IMR-90 (cell line): Measurements from ENCODE around the gene GSTP1. TPM values are rescaled to one million over a fixed set of nuclear protein-coding genes. Genes with fewer than 3 reads are reported as not detected.

Experiments used
- ATAC-seq: fragments of 200-7000 bp; cut with Tn5 transposase; 2 replicates; pipeline ENCODE4 v1.9.1; 2020; ENCODE audit warnings: low read depth, mild to moderate bottlenecking, moderate library complexity
- BruUV-seq: library from RNA; stranded (reverse); fragments of 400-500 nt; replicated peaks from 2 replicates; lab custom pipeline; 2021; lab: Mats Ljungman, UMichigan
- CTCF ChIA-PET: fragments of 300-600 bp; formaldehyde crosslinking; extraction: SDS; loops from one replicate; lab custom pipeline; 2021; ENCODE audit warnings: antibody characterized with exemption; lab: Yijun Ruan, JAX
- POLR2A ChIA-PET: fragments of 300-600 bp; sonication (Branson Sonifier 250); formaldehyde crosslinking; loops from one replicate; lab custom pipeline; 2022; ENCODE audit warnings: antibody characterized with exemption; ENCODE audit not compliant: unreplicated experiment; lab: Charles Lee
- DNase-seq: peaks from one replicate; pipeline ENCODE4 v3.0.0; 2013
- H2AFZ ChIP-seq: replicated peaks from 2 replicates; pipeline ENCODE3; 2013; ENCODE audit warnings: low read length, mild to moderate bottlenecking; ENCODE audit not compliant: poor library complexity
- H2AK5ac ChIP-seq: 2 replicates; pipeline ENCODE4 v1.6.1; 2013; ENCODE audit warnings: low read depth, low read length, inconsistent platforms
- H2AK9ac ChIP-seq: replicated peaks from 2 replicates; pipeline ENCODE3; 2013; ENCODE audit warnings: mild to moderate bottlenecking, low read depth, low read length, moderate library complexity; ENCODE audit not compliant: poor library complexity
- H2BK120ac ChIP-seq: 2 replicates; pipeline ENCODE4 v1.6.1; 2013; ENCODE audit warnings: low read depth, low read length, inconsistent platforms
- H2BK15ac ChIP-seq: 3 replicates; pipeline ENCODE4 v1.6.1; 2013; ENCODE audit warnings: low read depth, low read length, inconsistent platforms
- H2BK20ac ChIP-seq: 2 replicates; pipeline ENCODE4 v1.6.1; 2013; ENCODE audit warnings: low read depth, mild to moderate bottlenecking, inconsistent platforms, low read length, moderate library complexity
- H2BK5ac ChIP-seq: 2 replicates; pipeline ENCODE4 v1.6.1; 2013; ENCODE audit warnings: mild to moderate bottlenecking, low read depth, low read length, inconsistent platforms; ENCODE audit not compliant: poor library complexity, severe bottlenecking
- H3K14ac ChIP-seq: replicated peaks from 2 replicates; pipeline ENCODE4 v1.6.1; 2013; ENCODE audit warnings: low read depth, low read length, inconsistent platforms
- H3K18ac ChIP-seq: 2 replicates; pipeline ENCODE4 v1.6.1; 2013; ENCODE audit warnings: low read depth, low read length, control low read depth
- H3K23ac ChIP-seq: 2 replicates; pipeline ENCODE4 v1.6.1; 2013; ENCODE audit warnings: low read depth, low read length, inconsistent platforms
- H3K27ac ChIP-seq: 2 replicates; pipeline ENCODE4 v1.5.1; 2013; ENCODE audit warnings: mild to moderate bottlenecking, control low read depth, low read length; ENCODE audit not compliant: insufficient read depth
- H3K27me3 ChIP-seq: 2 replicates; pipeline ENCODE4 v1.6.1; 2013; ENCODE audit warnings: low read length; ENCODE audit not compliant: control insufficient read depth, insufficient read depth
- H3K36me3 ChIP-seq: 2 replicates; pipeline ENCODE4 v1.6.1; 2013; ENCODE audit warnings: low read length, mixed read lengths; ENCODE audit not compliant: control insufficient read depth, insufficient read depth
- H3K4ac ChIP-seq: 2 replicates; pipeline ENCODE4 v1.6.1; 2013; ENCODE audit warnings: low read depth, low read length, inconsistent platforms
- H3K4me1 ChIP-seq: 2 replicates; pipeline ENCODE4 v1.6.1; 2013; ENCODE audit warnings: low read length, mixed read lengths; ENCODE audit not compliant: control insufficient read depth, insufficient read depth
- H3K4me2 ChIP-seq: 2 replicates; pipeline ENCODE4 v1.6.1; 2013; ENCODE audit warnings: low read depth, mild to moderate bottlenecking, control low read depth, low read length, moderate library complexity
- H3K4me3 ChIP-seq: 2 replicates; pipeline ENCODE4 v1.5.1; 2013; ENCODE audit warnings: low read depth, mild to moderate bottlenecking, control low read depth, low read length, moderate library complexity; ENCODE audit not compliant: insufficient read depth
- H3K56ac ChIP-seq: 2 replicates; pipeline ENCODE4 v1.6.1; 2013; ENCODE audit warnings: low read length, inconsistent platforms; ENCODE audit not compliant: insufficient read depth; ENCODE audit errors: extremely low read depth
- H3K79me1 ChIP-seq, 2 experiments: 2 replicates each; pipeline ENCODE4 v1.6.1; 2013; ENCODE audit warnings: low read length in 2 of 2, inconsistent platforms in 1 of 2, low read depth in 1 of 2
- H3K9ac ChIP-seq: 2 replicates; pipeline ENCODE4 v1.6.1; 2013; ENCODE audit warnings: low read depth, low read length, control low read depth
- H3K9me1 ChIP-seq: 2 replicates; pipeline ENCODE4 v1.6.1; 2013; ENCODE audit warnings: low read length, inconsistent platforms; ENCODE audit not compliant: insufficient read depth
- H3K9me3 ChIP-seq: 2 replicates; pipeline ENCODE4 v1.6.1; 2013; ENCODE audit warnings: low read length; ENCODE audit not compliant: control insufficient read depth, insufficient read depth
- H4K20me1 ChIP-seq: 2 replicates; pipeline ENCODE4 v1.6.1; 2013; ENCODE audit warnings: low read length, inconsistent platforms; ENCODE audit not compliant: insufficient read depth
- H4K5ac ChIP-seq: 2 replicates; pipeline ENCODE4 v1.6.1; 2013; ENCODE audit warnings: mild to moderate bottlenecking, low read depth, low read length, control low read depth
- H4K8ac ChIP-seq, 2 experiments: 2 replicates each; pipeline ENCODE4 v1.6.1; 2013; ENCODE audit warnings: low read depth in 2 of 2, low read length in 2 of 2, control low read depth in 1 of 2, inconsistent platforms in 1 of 2
- H4K91ac ChIP-seq: 2 replicates; pipeline ENCODE4 v1.6.1; 2013; ENCODE audit warnings: low read depth, low read length, inconsistent platforms; ENCODE audit not compliant: insufficient read depth
- BHLHE40 ChIP-seq: fragments of 150-350 bp; IDR thresholded peaks from 2 replicates; pipeline ENCODE4 v1.6.1; 2016; ENCODE audit warnings: mild to moderate bottlenecking, low read depth, low read length
- CEBPB ChIP-seq: IDR thresholded peaks from 2 replicates; pipeline ENCODE4 v1.6.1; 2012; ENCODE audit warnings: low read depth, low read length, improper control_type of control experiment
- CHD1 ChIP-seq: IDR thresholded peaks from 2 replicates; pipeline ENCODE4 v1.6.1; 2012; ENCODE audit warnings: low read depth, low read length, improper control_type of control experiment
- FOS ChIP-seq: fragments of 150-350 bp; IDR thresholded peaks from 2 replicates; pipeline ENCODE4 v1.6.1; 2016; ENCODE audit warnings: low read depth, low read length
- MAFK ChIP-seq: IDR thresholded peaks from 2 replicates; pipeline ENCODE4 v1.6.1; 2012; ENCODE audit warnings: low read depth, low read length, improper control_type of control experiment
- MAZ ChIP-seq: IDR thresholded peaks from 2 replicates; pipeline ENCODE4 v1.6.1; 2012; ENCODE audit warnings: low read depth, mild to moderate bottlenecking, low read length, improper control_type of control experiment, moderate library complexity, borderline replicate concordance
- MXI1 ChIP-seq: IDR thresholded peaks from 2 replicates; pipeline ENCODE4 v1.6.1; 2012; ENCODE audit warnings: low read depth, mild to moderate bottlenecking, low read length, moderate library complexity, borderline replicate concordance
- NFE2L2 ChIP-seq: fragments of 150-350 bp; IDR thresholded peaks from 2 replicates; pipeline ENCODE4 v1.6.1; 2016; ENCODE audit warnings: low read depth, mild to moderate bottlenecking, low read length
- POLR2A ChIP-seq: IDR thresholded peaks from 2 replicates; pipeline ENCODE4 v1.6.1; 2012; ENCODE audit warnings: mild to moderate bottlenecking, low read depth, low read length
- RCOR1 ChIP-seq: IDR thresholded peaks from 2 replicates; pipeline ENCODE4 v1.6.1; 2012; ENCODE audit warnings: mild to moderate bottlenecking, low read length, improper control_type of control experiment; ENCODE audit not compliant: insufficient replicate concordance
- SMC3 ChIP-seq: fragments of 150-350 bp; IDR thresholded peaks from 2 replicates; pipeline ENCODE4 v1.6.1; 2016; ENCODE audit warnings: low read depth, mild to moderate bottlenecking, antibody characterized with exemption, low read length, moderate library complexity
- WGBS, 2 experiments: methylation state at CpG; one replicate each; pipeline versions ENCODE4 v1.1.5 to v1.1.7; 2013; ENCODE audit warnings: missing lambda C conversion rate in 2 of 2; ENCODE audit not compliant: insufficient read length in 1 of 2; ENCODE audit errors: extremely low coverage in 2 of 2; 5-methylcytosine and 5-hydroxymethylcytosine counted together
- dilution Hi-C: fragments of 300-500 bp; cut with HindIII; formaldehyde crosslinking; loops from one replicate; pipeline ENCODE4 v1.14.3; 2018; ENCODE audit warnings: low sequenced_read_pairs; ENCODE audit not compliant: unreplicated experiment
- in situ Hi-C: fragments of 300-500 bp; cut with MboI; formaldehyde crosslinking; loops from 3 replicates; pipeline ENCODE4 v1.14.3; 2019; ENCODE audit warnings: low sequenced_read_pairs, inconsistent platforms, mixed read lengths
- intact Hi-C: fragments of 100-400 bp; cut with micrococcal nuclease; formaldehyde crosslinking; loops from 2 replicates; pipeline ENCODE4 v1.10.0; 2022
- polyA plus RNA-seq, 3 experiments: library from polyadenylated mRNA; depleted of rRNA; stranded (reverse); fragments of >200 nt; gene quantifications; 2 replicates each; pipeline ENCODE4 v1.2.3, GENCODE V29; 2012; ENCODE audit warnings: low replicate concordance in 1 of 3
- total RNA-seq: library from RNA; depleted of rRNA; stranded (reverse); fragments of >200 nt; gene quantifications from 2 replicates; pipeline ENCODE4 v1.2.3, GENCODE V29; 2012
- TF ChIP-seq, protein P1 (sequence below): fragments of 150-350 bp; IDR thresholded peaks from 2 replicates; pipeline ENCODE4 v1.6.1; 2017; ENCODE audit warnings: mild to moderate bottlenecking, antibody characterized with exemption, low read length, low read depth
- TF ChIP-seq, protein P2 (sequence below): conservative IDR thresholded peaks from 2 replicates; pipeline ENCODE4 v1.5.1; 2012; ENCODE audit warnings: mild to moderate bottlenecking, low read depth, low read length, improper control_type of control experiment

GSTP1 gene
- total and polyA plus RNA-seq, 2 of the 4 experiments (the other 2 are of a cell fraction), result 947 to 1,539 TPM

DNA sequence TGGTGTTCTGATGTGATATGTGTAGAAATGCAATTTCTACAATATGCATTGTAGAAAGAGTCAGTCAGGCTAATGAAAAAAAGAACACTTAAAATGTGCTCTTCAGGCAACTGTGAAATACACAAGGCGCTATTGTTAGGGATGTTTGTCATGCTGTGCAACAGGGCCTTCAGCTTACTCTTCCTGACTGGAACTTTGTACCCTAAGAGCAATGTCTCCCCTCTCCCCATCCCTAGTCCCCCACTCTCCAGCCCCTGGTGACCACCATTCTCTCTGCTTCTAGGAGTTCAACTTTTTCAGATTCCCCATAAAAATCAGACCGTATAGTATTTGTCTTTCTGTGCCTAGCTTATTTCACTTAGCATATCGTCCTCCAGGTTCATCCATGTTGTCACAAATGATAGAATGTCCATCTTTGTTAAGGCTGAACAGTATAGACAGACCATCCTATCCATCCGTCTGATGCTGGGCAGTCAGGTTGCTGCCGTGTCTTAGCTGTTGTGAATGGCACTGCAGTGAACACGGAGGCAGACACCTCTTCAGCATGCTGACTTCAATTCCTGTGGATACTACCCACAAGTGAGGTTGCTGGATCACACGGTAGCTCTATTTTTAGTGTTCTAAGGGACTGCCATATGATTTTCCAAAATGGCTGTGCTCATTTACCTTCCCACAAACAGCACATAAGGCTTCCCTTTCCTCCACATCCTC lies 33.8 kb downstream of the GSTP1 start:
- WGBS, 2 experiments, result no CpG with 5 or more reads among the region's 7 CpGs
- DNase-seq, result no peak
- dilution Hi-C loops, result no loop called here

More for the DNA sequence above, 33.8 kb downstream of the GSTP1 start:
- no peak overlapping the region for H4K91ac ChIP-seq
- intact Hi-C loops, result no loop called here
- no peak overlapping the region for H2BK15ac ChIP-seq
- H3K14ac ChIP-seq, result no peak overlapping the region
- no peak overlapping the region for H2AK5ac ChIP-seq
- BruUV-seq, result no TSS peak
- no peaks in the 10 kb centered on the region; the same call in 1 of the 2 replicates for H4K20me1 ChIP-seq
- H2BK5ac ChIP-seq, result no peak overlapping the region
- H2BK120ac ChIP-seq, result no peak overlapping the region
- ChIA-PET POLR2A (no interaction called here), CTCF (interaction anchor here (0.9 kb wide), 1 partner anchor 12 kb away, joined by 4 read pairs; the partner anchor contains the start of gene NUDT8)
- H3K9ac ChIP-seq, result no peak overlapping the region
- no peak for ATAC-seq
- H3K4me2 ChIP-seq, result no peak overlapping the region
- H3K18ac ChIP-seq, result no peak overlapping the region
- TF ChIP-seq MAFK, result no peak
- TF ChIP-seq POLR2A, result no peak
- TF ChIP-seq NFE2L2, result no peak
- TF ChIP-seq BHLHE40, result no peak
- TF ChIP-seq, protein P1, sequence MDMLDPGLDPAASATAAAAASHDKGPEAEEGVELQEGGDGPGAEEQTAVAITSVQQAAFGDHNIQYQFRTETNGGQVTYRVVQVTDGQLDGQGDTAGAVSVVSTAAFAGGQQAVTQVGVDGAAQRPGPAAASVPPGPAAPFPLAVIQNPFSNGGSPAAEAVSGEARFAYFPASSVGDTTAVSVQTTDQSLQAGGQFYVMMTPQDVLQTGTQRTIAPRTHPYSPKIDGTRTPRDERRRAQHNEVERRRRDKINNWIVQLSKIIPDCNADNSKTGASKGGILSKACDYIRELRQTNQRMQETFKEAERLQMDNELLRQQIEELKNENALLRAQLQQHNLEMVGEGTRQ, result no peak
- no peak for TF ChIP-seq CHD1
- TF ChIP-seq MXI1, result no peak
- no peak for TF ChIP-seq SMC3
- TF ChIP-seq, protein P2, sequence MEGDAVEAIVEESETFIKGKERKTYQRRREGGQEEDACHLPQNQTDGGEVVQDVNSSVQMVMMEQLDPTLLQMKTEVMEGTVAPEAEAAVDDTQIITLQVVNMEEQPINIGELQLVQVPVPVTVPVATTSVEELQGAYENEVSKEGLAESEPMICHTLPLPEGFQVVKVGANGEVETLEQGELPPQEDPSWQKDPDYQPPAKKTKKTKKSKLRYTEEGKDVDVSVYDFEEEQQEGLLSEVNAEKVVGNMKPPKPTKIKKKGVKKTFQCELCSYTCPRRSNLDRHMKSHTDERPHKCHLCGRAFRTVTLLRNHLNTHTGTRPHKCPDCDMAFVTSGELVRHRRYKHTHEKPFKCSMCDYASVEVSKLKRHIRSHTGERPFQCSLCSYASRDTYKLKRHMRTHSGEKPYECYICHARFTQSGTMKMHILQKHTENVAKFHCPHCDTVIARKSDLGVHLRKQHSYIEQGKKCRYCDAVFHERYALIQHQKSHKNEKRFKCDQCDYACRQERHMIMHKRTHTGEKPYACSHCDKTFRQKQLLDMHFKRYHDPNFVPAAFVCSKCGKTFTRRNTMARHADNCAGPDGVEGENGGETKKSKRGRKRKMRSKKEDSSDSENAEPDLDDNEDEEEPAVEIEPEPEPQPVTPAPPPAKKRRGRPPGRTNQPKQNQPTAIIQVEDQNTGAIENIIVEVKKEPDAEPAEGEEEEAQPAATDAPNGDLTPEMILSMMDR, result no peak
- no peak for TF ChIP-seq MAZ
- TF ChIP-seq CEBPB, result no peak
- no peak for TF ChIP-seq RCOR1
- TF ChIP-seq FOS, result no peak
- no peaks in the 10 kb centered on the region for H3K9me1 ChIP-seq
- in situ Hi-C loops, result no loop called here
- no peak overlapping the region for H4K5ac ChIP-seq
- H4K8ac ChIP-seq, result no peak overlapping the region
- H2BK20ac ChIP-seq, result no peak overlapping the region
- H3K27ac ChIP-seq, result no peak overlapping the region
- H3K4me3 ChIP-seq, result no peak overlapping the region
- no peak overlapping the region for H3K23ac ChIP-seq
- H3K4ac ChIP-seq, result no peak overlapping the region
- no peak overlapping the region for H2AK9ac ChIP-seq
- H3K27me3 ChIP-seq, result peaks cover 20% of the 10 kb centered on the region
- no peaks in the 10 kb centered on the region for H3K9me3 ChIP-seq
- peaks cover 8% of the 10 kb centered on the region for H3K36me3 ChIP-seq
- H2AFZ ChIP-seq, result no peak overlapping the region
- no peaks in the 10 kb centered on the region for H3K79me1 ChIP-seq
- no peaks in the 10 kb centered on the region for H3K4me1 ChIP-seq
- no peak overlapping the region for H3K56ac ChIP-seq
